Fibroblast of villous mesenchyme (primary cell): Measurements from ENCODE around the gene PRSS57. TPM values are rescaled to one million over a fixed set of nuclear protein-coding genes. Genes with fewer than 3 reads are reported as not detected.

Source experiments
- DNase-seq: peaks from one replicate; pipeline ENCODE4 v3.0.0-alpha.2; 2010; ENCODE audit warnings: low read depth
- H3K4me3 ChIP-seq: 2 replicates; pipeline ENCODE4 v1.5.1; 2011; ENCODE audit warnings: low read depth, mild to moderate bottlenecking, low read length
- CTCF ChIP-seq: IDR thresholded peaks from 2 replicates; pipeline ENCODE4 v1.5.1; 2012; ENCODE audit warnings: low read depth, mild to moderate bottlenecking, low read length; ENCODE audit not compliant: insufficient read depth
- total RNA-seq: library from RNA; depleted of rRNA; stranded (reverse); fragments of >200 nt; gene quantifications from 2 replicates; pipeline ENCODE4 v1.2.3, GENCODE V29; 2012

PRSS57 gene
- total RNA-seq, 1 donor: not detected

GRCh38 chr19:738509-739128 is 43.4 kb upstream of the PRSS57 start:
- no peak for DNase-seq
- no peak for TF ChIP-seq CTCF
- no peak overlapping the region for H3K4me3 ChIP-seq

DNA sequence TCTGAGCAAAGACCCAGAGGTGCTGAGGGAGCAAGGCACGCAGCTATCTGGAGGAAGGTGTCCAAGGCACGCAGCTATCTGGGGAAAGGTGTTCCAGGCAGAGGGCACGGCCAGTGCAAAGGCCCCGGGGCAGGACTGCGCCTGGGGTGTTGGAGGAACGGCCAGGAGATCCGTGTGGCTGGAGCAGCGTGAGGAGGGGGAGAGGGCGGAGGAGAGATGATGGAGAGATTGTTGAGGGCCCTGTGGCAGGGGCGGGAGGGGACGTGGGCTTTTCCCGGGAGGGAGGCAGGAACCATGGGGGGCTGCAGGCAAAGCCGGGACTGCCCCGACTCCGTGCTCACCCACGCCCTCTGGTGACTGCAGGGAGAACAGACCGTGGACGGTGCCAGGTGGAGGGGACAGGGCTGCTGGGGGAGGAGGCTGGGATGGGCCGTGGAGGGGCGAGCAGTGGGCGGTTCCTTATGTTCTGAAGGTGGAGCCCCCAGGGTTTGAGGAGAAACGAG is 42.4 kb upstream of the PRSS57 start:
- no peak for DNase-seq
- TF ChIP-seq CTCF: peak; percentile 62
- no peak overlapping the region for H3K4me3 ChIP-seq

GRCh38 chr19:736125-736524 is 40.9 kb upstream of the PRSS57 start:
- no peak for TF ChIP-seq CTCF

DNA sequence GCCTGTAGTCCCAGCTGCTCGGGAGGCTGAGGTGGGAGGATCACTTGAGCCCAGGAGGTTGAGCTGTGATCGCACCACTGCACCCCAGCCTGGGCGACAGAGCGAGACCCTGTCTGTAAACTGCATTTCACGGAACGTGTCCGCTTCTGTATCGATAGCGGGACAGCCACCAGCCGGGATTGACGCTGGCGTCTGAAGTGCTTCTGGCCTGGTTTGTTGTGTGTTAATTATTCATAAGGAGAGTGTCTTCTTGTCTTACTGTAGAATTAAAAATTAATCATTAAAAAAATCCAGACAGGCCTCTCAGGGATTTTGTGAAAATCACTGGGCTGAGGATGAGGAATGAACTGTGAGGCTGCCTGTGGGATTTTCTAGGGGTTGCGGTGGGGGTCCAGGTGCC is 39.5 kb upstream of the PRSS57 start:
- DNase-seq: no peak
- H3K4me3 ChIP-seq: no peak overlapping the region
- TF ChIP-seq CTCF: no peak

More at GRCh38 chr19:736125-736524, 40.9 kb upstream of the PRSS57 start:
- H3K4me3 ChIP-seq: no peak overlapping the region
- DNase-seq: no peak

DNA sequence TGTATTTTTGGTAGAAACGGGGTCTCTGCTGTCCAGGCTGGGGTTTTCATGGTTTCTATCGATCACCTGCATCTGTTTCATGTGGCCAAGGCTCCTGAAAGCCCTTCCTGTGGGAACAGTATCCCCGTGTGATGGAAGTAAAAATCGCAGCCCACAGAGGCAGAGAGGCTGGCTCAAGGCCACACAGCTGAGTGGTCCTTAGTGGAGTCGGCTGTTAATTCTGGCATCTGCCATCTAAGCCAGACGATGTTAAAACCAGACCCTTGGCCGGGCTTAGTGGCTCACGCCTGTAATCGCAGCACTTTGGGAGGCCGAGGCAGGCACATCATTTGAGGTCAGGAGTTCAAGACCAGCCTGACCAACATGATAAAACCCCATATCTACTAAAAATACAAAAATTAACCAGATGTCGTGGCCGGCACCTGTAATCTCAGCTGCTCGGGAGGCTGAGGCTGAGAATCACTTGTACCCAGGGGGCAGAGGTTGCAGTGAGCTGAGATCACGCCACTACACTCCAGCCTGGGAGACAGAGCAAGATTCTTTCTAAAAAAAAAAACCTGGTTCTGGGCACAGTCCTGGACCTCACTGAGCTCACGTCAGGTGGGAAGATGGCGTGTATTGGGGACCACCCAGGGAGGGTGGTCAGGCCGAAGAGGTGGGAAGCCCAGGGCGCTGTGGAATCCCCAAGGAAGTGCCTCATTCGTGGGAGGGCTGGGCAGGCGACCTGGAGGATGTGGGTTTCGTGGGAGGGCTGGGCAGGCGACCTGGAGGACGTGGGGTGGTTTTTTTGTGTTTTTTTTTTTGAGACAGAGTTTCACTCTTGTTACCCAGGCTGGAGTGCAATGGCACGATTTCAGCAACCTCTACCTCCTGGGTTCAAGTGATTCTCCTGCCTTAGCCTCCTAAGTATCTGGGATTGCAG is 37.2 kb upstream of the PRSS57 start:
- no peak overlapping the region for H3K4me3 ChIP-seq
- no peak for DNase-seq
- no peak for TF ChIP-seq CTCF

DNA sequence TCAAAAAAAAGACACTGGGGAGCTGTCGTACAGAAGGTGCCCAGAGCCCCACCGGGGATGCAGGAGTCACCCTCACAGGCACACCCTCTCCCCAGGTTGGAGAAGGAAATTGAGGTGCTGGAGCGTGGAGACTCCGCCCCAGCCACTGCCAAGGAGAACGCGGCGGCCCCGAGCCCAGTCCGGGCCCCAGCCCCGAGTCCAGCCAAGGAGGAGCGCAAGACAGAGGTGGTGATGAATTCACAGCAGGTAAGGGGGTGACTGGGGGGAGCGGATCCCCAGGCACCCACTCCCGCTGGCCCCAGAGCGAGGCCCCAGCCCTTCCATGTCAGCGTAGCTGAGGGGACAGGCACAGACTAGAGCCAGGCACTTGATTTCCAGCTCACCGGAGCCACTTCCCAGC is 35.7 kb upstream of the PRSS57 start:
- no peak for TF ChIP-seq CTCF
- no peak for DNase-seq
- H3K4me3 ChIP-seq: no peak overlapping the region
